Panc1 (cell line): ENCODE measurements around the gene RNF168. TPM values are rescaled to one million over a fixed set of nuclear protein-coding genes. Genes with fewer than 3 reads are reported as not detected.

Source experiments
- ATAC-seq: fragments of 200-7000 bp; cut with Tn5 transposase; 2 replicates; pipeline ENCODE4 v1.9.1; 2020; ENCODE audit warnings: mild to moderate bottlenecking, moderate library complexity
- BruUV-seq: library from RNA; stranded (reverse); fragments of 400-500 nt; replicated peaks from 2 replicates; lab custom pipeline; 2021; lab: Mats Ljungman, UMichigan
- CTCF ChIA-PET: fragments of 300-600 bp; sonication (Branson Sonifier 250); formaldehyde crosslinking; loops from one replicate; lab custom pipeline; 2022; ENCODE audit warnings: antibody characterized with exemption; lab: Charles Lee
- POLR2A ChIA-PET: fragments of 300-600 bp; sonication (Branson Sonifier 250); formaldehyde crosslinking; loops from one replicate; lab custom pipeline; 2022; ENCODE audit warnings: antibody characterized with exemption; lab: Charles Lee
- DNase-seq: peaks from one replicate; pipeline ENCODE4 v3.0.0-alpha.2; 2010; ENCODE audit warnings: low read depth, low spot score
- H3K27ac ChIP-seq: 2 replicates; pipeline ENCODE4 v1.5.1; 2011; ENCODE audit warnings: mild to moderate bottlenecking, low read length, inconsistent platforms
- H3K27me3 ChIP-seq: fragments of 200-500 bp; sonication (Bioruptor generic); 2 replicates; pipeline ENCODE4 v1.6.0; 2014; ENCODE audit warnings: low read length, inconsistent platforms; ENCODE audit not compliant: control insufficient read depth, insufficient read depth
- H3K36me3 ChIP-seq: fragments of 200-500 bp; sonication (Bioruptor generic); 2 replicates; pipeline ENCODE4 v1.5.1; 2014; ENCODE audit warnings: inconsistent platforms, mild to moderate bottlenecking, low read length, moderate library complexity; ENCODE audit not compliant: control insufficient read depth, insufficient read depth
- H3K4me1 ChIP-seq: 2 replicates; pipeline ENCODE4 v1.5.1; 2011; ENCODE audit warnings: inconsistent platforms, mild to moderate bottlenecking, low read length, moderate library complexity; ENCODE audit not compliant: control insufficient read depth, insufficient read depth
- H3K4me3 ChIP-seq, 2 experiments: 2 replicates each; pipeline ENCODE4 v1.5.1; 2011 to 2012; ENCODE audit warnings: low read depth in 2 of 2, low read length in 2 of 2, mild to moderate bottlenecking in 2 of 2, inconsistent platforms in 1 of 2, moderate library complexity in 1 of 2
- H3K9me3 ChIP-seq: fragments of 200-500 bp; sonication (Bioruptor generic); 2 replicates; pipeline ENCODE4 v1.5.1; 2014; ENCODE audit warnings: low read depth, mild to moderate bottlenecking, inconsistent platforms, low read length, moderate library complexity; ENCODE audit not compliant: control insufficient read depth, insufficient read depth
- POLR2AphosphoS5 ChIP-seq: IDR thresholded peaks from 2 replicates; pipeline ENCODE4 v1.6.1; 2012; ENCODE audit warnings: mild to moderate bottlenecking, low read depth, low read length, moderate library complexity
- SIN3A ChIP-seq: IDR thresholded peaks from 2 replicates; pipeline ENCODE4 v1.6.1; 2012; ENCODE audit warnings: low read depth, mild to moderate bottlenecking, low read length, moderate library complexity, borderline replicate concordance; ENCODE audit not compliant: insufficient read depth
- TCF7L2 ChIP-seq: IDR thresholded peaks from 2 replicates; pipeline ENCODE4 v1.6.1; 2011; ENCODE audit warnings: mild to moderate bottlenecking, low read depth, low read length, inconsistent platforms
- in situ Hi-C: cut with HindIII; loops from 2 replicates; pipeline ENCODE4 v1.10.0; 2016; ENCODE audit warnings: low sequenced_read_pairs, low pct_unique_long_range_greater_than_20kb
- intact Hi-C: fragments of 100-400 bp; cut with micrococcal nuclease; formaldehyde crosslinking; loops from one replicate; pipeline ENCODE4 v1.10.0; 2022; ENCODE audit not compliant: unreplicated experiment
- total RNA-seq: library from RNA; stranded (reverse); gene quantifications from one replicate; pipeline ENCODE4 v1.2.1, GENCODE V29; 2021; ENCODE audit not compliant: unreplicated experiment
- TF ChIP-seq, protein P1 (sequence below), 2 experiments: IDR thresholded peaks; 2 replicates each; pipeline ENCODE4 v1.6.1; 2011 to 2012; ENCODE audit warnings: low read depth in 2 of 2, control low read depth in 1 of 2, low read length in 1 of 2, mild to moderate bottlenecking in 1 of 2, moderate library complexity in 1 of 2; ENCODE audit not compliant: insufficient read depth in 1 of 2
- TF ChIP-seq, protein P2 (sequence below): fragments of 450-650 bp; IDR thresholded peaks from 2 replicates; pipeline ENCODE4 v1.5.1; 2017; ENCODE audit warnings: mild to moderate bottlenecking

Gene RNF168
- total RNA-seq, 1 experiment from 2014 or later, result 21.3 TPM

DNA sequence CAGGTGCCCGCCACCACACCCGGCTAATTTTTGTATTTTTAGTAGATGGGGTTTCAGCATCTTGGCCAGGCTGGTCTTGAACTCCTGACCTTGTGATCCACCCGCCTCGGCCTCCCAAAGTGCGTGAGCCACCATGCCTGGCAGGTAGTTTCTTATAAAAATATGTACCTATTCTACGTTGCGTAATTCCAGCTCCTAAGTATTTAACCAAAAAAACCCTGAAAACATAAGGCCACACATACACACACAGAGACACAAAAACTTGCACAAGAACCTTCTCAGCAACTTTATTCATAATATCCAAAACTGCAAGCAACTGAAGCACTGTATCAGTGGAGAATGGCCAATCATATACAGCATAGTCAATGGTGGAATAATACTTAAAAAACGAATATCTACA lies 5.3 kb downstream of the RNF168 start:
- no TSS peak for BruUV-seq
- Histone ChIP-seq H3K27ac (no peak overlapping the region), H3K27me3 (no peaks in the 10 kb centered on the region), H3K4me3 (no peak overlapping the region), H3K36me3 (peaks cover 3% of the 10 kb centered on the region; the same call in 1 of the 2 replicates), H3K9me3 (no peaks in the 10 kb centered on the region), H3K4me1 (peaks cover 13% of the 10 kb centered on the region)
- in situ Hi-C loops (no loop called here), intact Hi-C loops (no loop called here)
- ATAC-seq (no peak), DNase-seq (no peak)
- TF ChIP-seq, protein P1, sequence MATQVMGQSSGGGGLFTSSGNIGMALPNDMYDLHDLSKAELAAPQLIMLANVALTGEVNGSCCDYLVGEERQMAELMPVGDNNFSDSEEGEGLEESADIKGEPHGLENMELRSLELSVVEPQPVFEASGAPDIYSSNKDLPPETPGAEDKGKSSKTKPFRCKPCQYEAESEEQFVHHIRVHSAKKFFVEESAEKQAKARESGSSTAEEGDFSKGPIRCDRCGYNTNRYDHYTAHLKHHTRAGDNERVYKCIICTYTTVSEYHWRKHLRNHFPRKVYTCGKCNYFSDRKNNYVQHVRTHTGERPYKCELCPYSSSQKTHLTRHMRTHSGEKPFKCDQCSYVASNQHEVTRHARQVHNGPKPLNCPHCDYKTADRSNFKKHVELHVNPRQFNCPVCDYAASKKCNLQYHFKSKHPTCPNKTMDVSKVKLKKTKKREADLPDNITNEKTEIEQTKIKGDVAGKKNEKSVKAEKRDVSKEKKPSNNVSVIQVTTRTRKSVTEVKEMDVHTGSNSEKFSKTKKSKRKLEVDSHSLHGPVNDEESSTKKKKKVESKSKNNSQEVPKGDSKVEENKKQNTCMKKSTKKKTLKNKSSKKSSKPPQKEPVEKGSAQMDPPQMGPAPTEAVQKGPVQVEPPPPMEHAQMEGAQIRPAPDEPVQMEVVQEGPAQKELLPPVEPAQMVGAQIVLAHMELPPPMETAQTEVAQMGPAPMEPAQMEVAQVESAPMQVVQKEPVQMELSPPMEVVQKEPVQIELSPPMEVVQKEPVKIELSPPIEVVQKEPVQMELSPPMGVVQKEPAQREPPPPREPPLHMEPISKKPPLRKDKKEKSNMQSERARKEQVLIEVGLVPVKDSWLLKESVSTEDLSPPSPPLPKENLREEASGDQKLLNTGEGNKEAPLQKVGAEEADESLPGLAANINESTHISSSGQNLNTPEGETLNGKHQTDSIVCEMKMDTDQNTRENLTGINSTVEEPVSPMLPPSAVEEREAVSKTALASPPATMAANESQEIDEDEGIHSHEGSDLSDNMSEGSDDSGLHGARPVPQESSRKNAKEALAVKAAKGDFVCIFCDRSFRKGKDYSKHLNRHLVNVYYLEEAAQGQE (IDR thresholded peaks at IDR 0.05; ENCODE audit: insufficient read depth in 1 of 2, low read depth in 2 of 2, low read length in 1 of 2), result no peak
- TF ChIP-seq POLR2AphosphoS5 (no peak), SIN3A (no peak), TCF7L2 (no peak)
- TF ChIP-seq, protein P2, sequence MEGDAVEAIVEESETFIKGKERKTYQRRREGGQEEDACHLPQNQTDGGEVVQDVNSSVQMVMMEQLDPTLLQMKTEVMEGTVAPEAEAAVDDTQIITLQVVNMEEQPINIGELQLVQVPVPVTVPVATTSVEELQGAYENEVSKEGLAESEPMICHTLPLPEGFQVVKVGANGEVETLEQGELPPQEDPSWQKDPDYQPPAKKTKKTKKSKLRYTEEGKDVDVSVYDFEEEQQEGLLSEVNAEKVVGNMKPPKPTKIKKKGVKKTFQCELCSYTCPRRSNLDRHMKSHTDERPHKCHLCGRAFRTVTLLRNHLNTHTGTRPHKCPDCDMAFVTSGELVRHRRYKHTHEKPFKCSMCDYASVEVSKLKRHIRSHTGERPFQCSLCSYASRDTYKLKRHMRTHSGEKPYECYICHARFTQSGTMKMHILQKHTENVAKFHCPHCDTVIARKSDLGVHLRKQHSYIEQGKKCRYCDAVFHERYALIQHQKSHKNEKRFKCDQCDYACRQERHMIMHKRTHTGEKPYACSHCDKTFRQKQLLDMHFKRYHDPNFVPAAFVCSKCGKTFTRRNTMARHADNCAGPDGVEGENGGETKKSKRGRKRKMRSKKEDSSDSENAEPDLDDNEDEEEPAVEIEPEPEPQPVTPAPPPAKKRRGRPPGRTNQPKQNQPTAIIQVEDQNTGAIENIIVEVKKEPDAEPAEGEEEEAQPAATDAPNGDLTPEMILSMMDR, result no peak
- ChIA-PET CTCF (no interaction called here), POLR2A (no interaction called here)

DNA sequence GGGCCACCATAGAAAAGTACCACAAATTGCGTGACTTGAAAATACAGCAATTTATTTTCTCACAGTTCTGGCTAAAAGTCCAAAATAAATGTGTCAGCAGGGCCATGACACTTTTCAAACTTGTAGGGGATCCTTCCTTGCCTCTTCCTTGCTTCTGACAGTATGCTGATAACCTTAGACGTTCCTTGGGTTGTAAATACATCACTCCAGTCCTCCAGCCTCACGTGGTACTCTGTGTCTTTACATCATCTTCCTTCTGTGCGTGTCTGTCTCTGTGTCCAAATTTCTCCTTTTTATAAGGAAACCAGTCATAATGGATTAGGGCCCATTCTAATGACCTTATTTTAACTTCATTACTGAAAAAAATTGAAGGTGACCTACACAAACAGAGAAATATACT lies 7.4 kb downstream of the RNF168 start:
- Histone ChIP-seq H3K27ac (no peak overlapping the region), H3K9me3 (no peaks in the 10 kb centered on the region), H3K4me1 (peaks cover 13% of the 10 kb centered on the region), H3K27me3 (no peaks in the 10 kb centered on the region), H3K36me3 (no peaks in the 10 kb centered on the region), H3K4me3 (no peak overlapping the region)
- in situ Hi-C loops (no loop called here), intact Hi-C loops (no loop called here)
- ATAC-seq, result no peak
- ChIA-PET POLR2A (no interaction called here), CTCF (no interaction called here)
- BruUV-seq, result no TSS peak
- TF ChIP-seq SIN3A (no peak), POLR2AphosphoS5 (no peak), TCF7L2 (no peak)
- TF ChIP-seq, protein P1 (IDR thresholded peaks at IDR 0.05; ENCODE audit: insufficient read depth in 1 of 2, low read depth in 2 of 2, low read length in 1 of 2), result no peak
- TF ChIP-seq, protein P2, result no peak
- DNase-seq, result no peak
